H9 (cell line): ENCODE data around the gene PHEX. TPM values are rescaled to one million over a fixed set of nuclear protein-coding genes. Genes with fewer than 3 reads are reported as not detected.

ENCODE experiments used
- DNase-seq: peaks from one replicate; pipeline ENCODE4 v3.0.0-alpha.2; 2017
- H2AFZ ChIP-seq: one replicate; pipeline ENCODE4 v1.6.1; 2013; ENCODE audit warnings: mild to moderate bottlenecking, low read length, control low read depth, moderate library complexity
- H2AK5ac ChIP-seq: 2 replicates; pipeline ENCODE4 v1.6.1; 2013; ENCODE audit warnings: low read length, control low read depth, mixed read lengths; ENCODE audit not compliant: insufficient read length
- H2BK120ac ChIP-seq: one replicate; pipeline ENCODE4 v1.6.1; 2013; ENCODE audit warnings: low read depth, mild to moderate bottlenecking, low read length, control low read depth, inconsistent platforms; ENCODE audit not compliant: poor library complexity, severe bottlenecking
- H2BK12ac ChIP-seq: 2 replicates; pipeline ENCODE4 v1.6.1; 2013; ENCODE audit warnings: low read length, control low read depth, mixed read lengths, low read depth; ENCODE audit not compliant: insufficient read length
- H2BK15ac ChIP-seq: 2 replicates; pipeline ENCODE4 v1.6.1; 2013; ENCODE audit warnings: low read depth, low read length, control low read depth
- H2BK20ac ChIP-seq: one replicate; pipeline ENCODE4 v1.6.1; 2013; ENCODE audit warnings: low read depth, mild to moderate bottlenecking, low read length, control low read depth, inconsistent platforms; ENCODE audit not compliant: poor library complexity, severe bottlenecking
- H2BK5ac ChIP-seq: 2 replicates; pipeline ENCODE4 v1.6.1; 2013; ENCODE audit warnings: low read length, control low read depth, mixed read lengths; ENCODE audit not compliant: insufficient read length
- H3K14ac ChIP-seq: 2 replicates; pipeline ENCODE4 v1.6.1; 2013; ENCODE audit warnings: low read length, control low read depth; ENCODE audit not compliant: insufficient read depth
- H3K18ac ChIP-seq: 2 replicates; pipeline ENCODE4 v1.6.1; 2013; ENCODE audit warnings: low read depth, mild to moderate bottlenecking, mixed read lengths, low read length, control low read depth; ENCODE audit not compliant: insufficient read length
- H3K23ac ChIP-seq: 2 replicates; pipeline ENCODE4 v1.6.1; 2013; ENCODE audit warnings: low read length, control low read depth, mixed read lengths, low read depth; ENCODE audit not compliant: insufficient read length
- H3K23me2 ChIP-seq: 2 replicates; pipeline ENCODE4 v1.6.1; 2013; ENCODE audit warnings: low read depth, mild to moderate bottlenecking, mixed read lengths, low read length, control low read depth; ENCODE audit not compliant: insufficient read length, poor library complexity, severe bottlenecking
- H3K27ac ChIP-seq: 2 replicates; pipeline ENCODE4 v1.5.1; 2013; ENCODE audit warnings: low read length, control low read depth, mixed read lengths, low read depth; ENCODE audit not compliant: insufficient read length
- H3K27me3 ChIP-seq: 2 replicates; pipeline ENCODE4 v1.6.1; 2013; ENCODE audit warnings: low read length, control low read depth, inconsistent platforms; ENCODE audit not compliant: insufficient read depth
- H3K4ac ChIP-seq: 2 replicates; pipeline ENCODE4 v1.6.1; 2013; ENCODE audit warnings: low read depth, mild to moderate bottlenecking, control low read depth, inconsistent platforms, low read length, moderate library complexity
- H3K4me1 ChIP-seq: 2 replicates; pipeline ENCODE4 v1.6.1; 2013; ENCODE audit warnings: low read length, control low read depth, inconsistent platforms; ENCODE audit not compliant: insufficient read depth
- H3K4me2 ChIP-seq: 2 replicates; pipeline ENCODE4 v1.6.1; 2013; ENCODE audit warnings: low read length, control low read depth, mixed read lengths; ENCODE audit not compliant: insufficient read length, insufficient read depth
- H3K56ac ChIP-seq: 2 replicates; pipeline ENCODE4 v1.6.1; 2013; ENCODE audit warnings: low read depth, mild to moderate bottlenecking, mixed read lengths, low read length, control low read depth; ENCODE audit not compliant: insufficient read length
- H3K79me1 ChIP-seq: 2 replicates; pipeline ENCODE4 v1.6.1; 2013; ENCODE audit warnings: low read depth, mild to moderate bottlenecking, moderate library complexity, low read length, control low read depth, inconsistent platforms; ENCODE audit not compliant: insufficient read depth, poor library complexity, severe bottlenecking
- H3K79me2 ChIP-seq: 2 replicates; pipeline ENCODE4 v1.6.1; 2013; ENCODE audit warnings: low read length, control low read depth, inconsistent platforms; ENCODE audit not compliant: insufficient read depth
- H3K9ac ChIP-seq: 2 replicates; pipeline ENCODE4 v1.6.1; 2013; ENCODE audit warnings: low read length, control low read depth, mixed read lengths; ENCODE audit not compliant: insufficient read length; ENCODE audit errors: extremely low read depth
- H3K9me3 ChIP-seq: one replicate; pipeline ENCODE4 v1.6.1; 2013; ENCODE audit warnings: low read depth, low read length, inconsistent platforms; ENCODE audit not compliant: control insufficient read depth
- H3T11ph ChIP-seq: one replicate; pipeline ENCODE4 v1.6.1; 2013; ENCODE audit warnings: mild to moderate bottlenecking, low read length, control low read depth, inconsistent platforms
- H4K20me1 ChIP-seq: one replicate; pipeline ENCODE4 v1.6.1; 2013; ENCODE audit not compliant: control insufficient read depth, insufficient read length, insufficient read depth
- H4K5ac ChIP-seq: 2 replicates; pipeline ENCODE4 v1.6.1; 2013; ENCODE audit warnings: low read depth, mild to moderate bottlenecking, mixed read lengths, low read length, control low read depth; ENCODE audit not compliant: insufficient read length
- H4K8ac ChIP-seq: replicated peaks from 2 replicates; pipeline ENCODE4 v1.6.1; 2013; ENCODE audit warnings: low read length, control low read depth, mixed read lengths, low read depth; ENCODE audit not compliant: insufficient read length
- H4K91ac ChIP-seq: 2 replicates; pipeline ENCODE4 v1.6.1; 2013; ENCODE audit warnings: low read depth, mild to moderate bottlenecking, moderate library complexity, mixed read lengths, low read length, control low read depth; ENCODE audit not compliant: insufficient read length
- H3K27ac Mint-ChIP-seq, 3 experiments: 2 replicates in 2 of 3; 3 replicates in 1 of 3; pipeline ENCODE4 v1.8.0; 2020 to 2021; ENCODE audit warnings: mixed read lengths in 3 of 3, mild to moderate bottlenecking in 1 of 3, moderate library complexity in 1 of 3
- H3K27me3 Mint-ChIP-seq: 2 replicates; pipeline ENCODE4 v1.8.0; 2021; ENCODE audit warnings: low read depth, mild to moderate bottlenecking, moderate library complexity, mixed read lengths
- H3K36me3 Mint-ChIP-seq, 3 experiments: 2 replicates in 2 of 3; 3 replicates in 1 of 3; pipeline ENCODE4 v1.8.0; 2020 to 2021; ENCODE audit warnings: low read depth in 3 of 3, mixed read lengths in 3 of 3; ENCODE audit not compliant: insufficient read depth in 1 of 3
- H3K4me1 Mint-ChIP-seq, 2 experiments: 2 replicates each; pipeline ENCODE4 v1.8.0; 2020; ENCODE audit warnings: mixed read lengths in 2 of 2
- H3K4me3 Mint-ChIP-seq, 2 experiments: 2 replicates in 1 of 2; 3 replicates in 1 of 2; pipeline ENCODE4 v1.8.0; 2020 to 2021; ENCODE audit warnings: mild to moderate bottlenecking in 2 of 2, mixed read lengths in 2 of 2, moderate library complexity in 1 of 2
- H3K9me3 Mint-ChIP-seq, 2 experiments: 2 replicates in 1 of 2; 3 replicates in 1 of 2; pipeline ENCODE4 v1.8.0; 2020; ENCODE audit warnings: mild to moderate bottlenecking in 2 of 2, mixed read lengths in 2 of 2, moderate library complexity in 1 of 2
- CTCF ChIP-seq: fragments of 200-600 bp; sonication (generic); conservative IDR thresholded peaks from 3 replicates; pipeline ENCODE4 v1.8.0; 2021; ENCODE audit warnings: antibody characterized with exemption, mild to moderate bottlenecking
- WGBS: extraction: QIAGEN DNeasy Blood & Tissue Kit; methylation state at CpG from one replicate; pipeline ENCODE4 v1.1.7; 2013; ENCODE audit warnings: missing lambda C conversion rate, low lambda C conversion rate, mixed read lengths; ENCODE audit not compliant: insufficient read length; ENCODE audit errors: extremely low coverage; 5-methylcytosine and 5-hydroxymethylcytosine counted together
- total RNA-seq: library from RNA; stranded (reverse); gene quantifications from 2 replicates; pipeline ENCODE4 v1.2.1, GENCODE V29; 2021

Gene PHEX
- total RNA-seq, 1 experiment from 2014 or later: 0.11 TPM

DNA sequence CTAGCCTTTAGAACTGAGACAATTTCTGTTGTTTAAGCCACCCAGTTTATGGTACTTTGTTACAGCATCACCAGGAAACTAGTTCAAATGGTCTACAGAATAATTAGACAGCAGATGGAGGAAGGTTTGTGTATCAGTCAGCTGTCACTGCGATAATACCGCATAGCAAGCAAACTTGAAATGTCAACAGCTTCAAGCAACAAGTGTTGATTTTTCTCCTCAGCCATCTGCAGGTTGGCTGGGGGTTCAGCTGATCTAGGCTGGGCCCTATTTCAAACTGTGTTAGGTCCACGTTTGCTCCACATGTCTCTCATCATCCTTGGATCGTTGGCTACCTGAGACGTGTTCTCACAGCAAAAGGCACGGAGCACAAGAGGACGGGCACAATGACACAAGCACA, 19.2 kb upstream of the PHEX start:
- Histone ChIP-seq H4K8ac (no peak overlapping the region), H3K18ac (no peak overlapping the region), H3K79me1 (no peaks in the 10 kb centered on the region), H3K27me3 (no peaks in the 10 kb centered on the region), H2AFZ (no peak overlapping the region), H3K79me2 (no peaks in the 10 kb centered on the region), H2BK20ac (no peak overlapping the region), H3K9ac (no peak overlapping the region), H2BK12ac (no peak overlapping the region), H4K91ac (no peak overlapping the region), H3K56ac (no peak overlapping the region), H3K9me3 (no peaks in the 10 kb centered on the region), H2BK120ac (no peak overlapping the region), H4K5ac (no peak overlapping the region), H2BK5ac (no peak overlapping the region), H3K4me2 (no peak overlapping the region), H3K27ac (no peak overlapping the region), H3K23me2 (no peaks in the 10 kb centered on the region), H3T11ph (no peak overlapping the region), H2AK5ac (no peak overlapping the region), H4K20me1 (no peaks in the 10 kb centered on the region), H3K23ac (no peak overlapping the region), H2BK15ac (no peak overlapping the region), H3K14ac (no peak overlapping the region), H3K4me1 (no peaks in the 10 kb centered on the region), H3K4ac (no peak overlapping the region)
- Mint-ChIP-seq H3K4me3 (no peak overlapping the region), H3K9me3 (peaks cover 12 to 34% of the 10 kb centered on the region in 2 experiments; a peak in 4 of 5 replicates), H3K4me1 (peaks cover 3 to 8% of the 10 kb centered on the region in 2 experiments), H3K27me3 (peaks cover 3% of the 10 kb centered on the region; the same call in 1 of the 2 replicates), H3K27ac (peak overlapping the region in 1 of 3 experiments; percentile 28; a peak in 1 of 7 replicates), H3K36me3 (peaks cover 8 to 11% (median 11%) of the 10 kb centered on the region in 3 experiments)
- no peak for TF ChIP-seq CTCF
- WGBS: no CpG with 5 or more reads among the region's 7 CpGs
- DNase-seq: no peak
